Fibroblast of mammary gland (primary cell): ENCODE measurements around the gene CCDC85B.
"Not testable (repeated sequence)": the region's sequence is repeated elsewhere in the genome, so short reads cannot be mapped to it uniquely, and the experiment has no call there.

ENCODE experiments used
- DNase-seq: peaks from one replicate; pipeline ENCODE4 v3.0.0-alpha.2; 2010; ENCODE audit warnings: low read depth
- H3K4me3 ChIP-seq: 2 replicates; pipeline ENCODE4 v1.5.1; 2011; ENCODE audit warnings: low read depth, mild to moderate bottlenecking, low read length, moderate library complexity; ENCODE audit not compliant: control insufficient read depth
- CTCF ChIP-seq: conservative IDR thresholded peaks from 2 replicates; pipeline ENCODE4 v1.5.1; 2011; ENCODE audit warnings: low read depth, low read length, inconsistent platforms; ENCODE audit not compliant: control insufficient read depth, insufficient read depth

The CCDC85B gene

GRCh38 chr11:65885231-65885630, 5.2 kb upstream of the CCDC85B start:
- no peak for DNase-seq
- H3K4me3 ChIP-seq, result no peak overlapping the region
- no peak for TF ChIP-seq CTCF

GRCh38 chr11:65885808-65886536, 4.5 kb upstream of the CCDC85B start:
- no peak for DNase-seq
- TF ChIP-seq CTCF, result no peak
- no peak overlapping the region for H3K4me3 ChIP-seq

GRCh38 chr11:65886826-65887722, 3.4 kb upstream of the CCDC85B start:
- peak overlapping the region; percentile 85 for H3K4me3 ChIP-seq
- TF ChIP-seq CTCF, result no peak
- no peak for DNase-seq

GRCh38 chr11:65887723-65888162, 2.7 kb upstream of the CCDC85B start:
- DNase-seq, result peak; percentile 57
- peak overlapping the region; percentile 85 for H3K4me3 ChIP-seq
- TF ChIP-seq CTCF, result no peak

- peak; percentile 48 for TF ChIP-seq CTCF
- peak within 1 kb of the TSS; percentile 85 for H3K4me3 ChIP-seq
- DNase-seq, result peak; percentile 95
Observed at GRCh38 chr11:65888163-65888814, 2.2 kb upstream of the CCDC85B start, which contains the start of gene FIBP. TSS of gene FIBP (minus strand) at chr11:65888471. CDS start at chr11:65888418, 53 bp downstream.

GRCh38 chr11:65891219-65892136, 1.0 kb downstream of the CCDC85B start:
- peak overlapping the region; percentile 49 for H3K4me3 ChIP-seq
- DNase-seq, result peak; percentile 47
- TF ChIP-seq CTCF, result peak; percentile 17

GRCh38 chr11:65892137-65892540, 1.7 kb downstream of the CCDC85B start:
- peak overlapping the region; percentile 49 for H3K4me3 ChIP-seq
- not testable (repeated sequence) for DNase-seq
